Activated CD4-positive, alpha-beta T cell treated with anti-CD3 and anti-CD28 coated beads for 36 hours (primary cell): Measurements from ENCODE around the gene SS18L1. TPM values are rescaled to one million over a fixed set of nuclear protein-coding genes. Genes with fewer than 3 reads are reported as not detected.

Experiments
- ATAC-seq: fragments of 200-7000 bp; cut with Tn5 transposase; one replicate; pipeline ENCODE4 v1.10.0; 2021; ENCODE audit warnings: mild to moderate bottlenecking, moderate library complexity
- CTCF ChIA-PET: fragments of 350-600 bp; sonication (Branson Sonifier 250); formaldehyde crosslinking; loops from one replicate; lab custom pipeline; 2021; ENCODE audit warnings: antibody characterized with exemption; lab: Charles Lee
- POLR2A ChIA-PET: fragments of 350-600 bp; sonication (Branson Sonifier 250); formaldehyde crosslinking; loops from one replicate; lab custom pipeline; 2021; ENCODE audit warnings: antibody characterized with exemption, inconsistent platforms; lab: Charles Lee
- DNase-seq: peaks from one replicate; pipeline ENCODE4 v3.0.0-alpha.2; 2020
- H3K27ac Mint-ChIP-seq: one replicate; pipeline ENCODE4 v1.8.0; 2021; ENCODE audit warnings: mixed read lengths
- H3K27me3 Mint-ChIP-seq: one replicate; pipeline ENCODE4 v1.8.0; 2021; ENCODE audit warnings: mixed read lengths
- H3K36me3 Mint-ChIP-seq: one replicate; pipeline ENCODE4 v1.8.0; 2021; ENCODE audit warnings: low read depth, mixed read lengths
- H3K4me1 Mint-ChIP-seq: one replicate; pipeline ENCODE4 v1.8.0; 2021; ENCODE audit warnings: mixed read lengths
- H3K4me3 Mint-ChIP-seq: one replicate; pipeline ENCODE4 v1.8.0; 2021; ENCODE audit warnings: mild to moderate bottlenecking, moderate library complexity, mixed read lengths
- H3K9me3 Mint-ChIP-seq: one replicate; pipeline ENCODE4 v1.8.0; 2021; ENCODE audit warnings: low read depth, mixed read lengths
- intact Hi-C, 2 experiments: fragments of 100-400 bp; cut with DNase I in 1 of 2; cut with micrococcal nuclease in 1 of 2; formaldehyde crosslinking; loops; one replicate each; pipeline versions ENCODE4 v1.14.2 to v1.15.1; 2022 to 2024; cut with DNase I, micrococcal nuclease
- total RNA-seq, 2 experiments: library from RNA; stranded (reverse); gene quantifications; one replicate each; pipeline ENCODE4 v1.2.3, GENCODE V29; 2021

The SS18L1 gene
- total RNA-seq, 2 experiments from 2014 or later = 14.3 to 16.6 TPM

DNA sequence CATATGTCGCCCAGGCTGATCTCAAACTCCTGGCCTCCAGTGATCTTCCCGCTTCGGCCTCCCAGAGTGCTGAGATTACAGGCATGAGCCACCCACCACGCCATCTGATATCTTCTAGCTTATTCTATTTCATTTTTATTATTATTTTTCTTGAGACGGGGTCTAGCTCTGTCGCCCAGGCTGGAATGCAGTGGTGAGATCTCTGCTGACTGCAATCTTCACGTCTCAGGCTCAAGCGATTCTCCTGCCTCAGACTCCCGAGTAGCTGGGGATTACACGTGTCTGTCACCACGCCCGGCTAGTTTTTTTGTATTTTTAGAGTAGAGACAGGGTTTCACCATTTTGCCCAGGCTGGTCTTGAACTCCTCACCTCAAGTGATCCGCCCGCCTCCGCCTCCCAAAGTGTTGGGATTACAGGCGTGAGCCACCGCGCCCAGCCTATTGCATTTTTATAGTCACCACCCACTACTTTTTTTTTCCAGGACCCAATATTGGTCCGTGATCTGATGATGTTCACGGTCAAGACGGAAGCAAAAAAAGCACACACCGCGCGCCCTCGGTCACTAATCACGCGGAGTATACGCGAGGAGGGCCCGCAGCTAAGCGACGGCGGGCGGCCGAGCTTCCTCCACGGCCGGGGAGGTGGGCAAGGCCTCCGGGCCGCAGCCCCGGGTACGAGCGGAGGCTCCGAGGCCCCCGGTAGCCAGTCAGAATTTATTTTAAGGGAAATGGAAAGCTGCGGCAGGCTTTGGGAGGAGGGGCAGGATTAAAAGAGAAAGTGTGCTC is 22.4 kb upstream of the SS18L1 start:
- ATAC-seq = peak; percentile 3
- Mint-ChIP-seq H3K4me1 (peaks cover 55% of the 10 kb centered on the region), H3K27me3 (no peaks in the 10 kb centered on the region), H3K4me3 (peak overlapping the region; percentile 75), H3K36me3 (peaks cover 22% of the 10 kb centered on the region), H3K27ac (peak overlapping the region; percentile 91), H3K9me3 (no peaks in the 10 kb centered on the region)
- ChIA-PET CTCF (interaction anchor here (0.6 to 2.4 kb wide), 7 partner anchors 15 to 129 kb away, joined by 3 to 8 read pairs (median 4); no protein-coding TSS in a partner anchor), POLR2A (interaction anchor here (0.6 to 1.8 kb wide), 4 partner anchors 24 to 924 kb away, joined by 3 to 14 read pairs (median 4); partner anchors contain the start of gene TAF4)
- DNase-seq = no peak
- intact Hi-C loops = loop anchor here in 1 of 2 experiments (5.0 kb wide), 3 partner anchors 94 to 1096 kb away; partner anchors contain the start of genes GID8 and YTHDF1

DNA sequence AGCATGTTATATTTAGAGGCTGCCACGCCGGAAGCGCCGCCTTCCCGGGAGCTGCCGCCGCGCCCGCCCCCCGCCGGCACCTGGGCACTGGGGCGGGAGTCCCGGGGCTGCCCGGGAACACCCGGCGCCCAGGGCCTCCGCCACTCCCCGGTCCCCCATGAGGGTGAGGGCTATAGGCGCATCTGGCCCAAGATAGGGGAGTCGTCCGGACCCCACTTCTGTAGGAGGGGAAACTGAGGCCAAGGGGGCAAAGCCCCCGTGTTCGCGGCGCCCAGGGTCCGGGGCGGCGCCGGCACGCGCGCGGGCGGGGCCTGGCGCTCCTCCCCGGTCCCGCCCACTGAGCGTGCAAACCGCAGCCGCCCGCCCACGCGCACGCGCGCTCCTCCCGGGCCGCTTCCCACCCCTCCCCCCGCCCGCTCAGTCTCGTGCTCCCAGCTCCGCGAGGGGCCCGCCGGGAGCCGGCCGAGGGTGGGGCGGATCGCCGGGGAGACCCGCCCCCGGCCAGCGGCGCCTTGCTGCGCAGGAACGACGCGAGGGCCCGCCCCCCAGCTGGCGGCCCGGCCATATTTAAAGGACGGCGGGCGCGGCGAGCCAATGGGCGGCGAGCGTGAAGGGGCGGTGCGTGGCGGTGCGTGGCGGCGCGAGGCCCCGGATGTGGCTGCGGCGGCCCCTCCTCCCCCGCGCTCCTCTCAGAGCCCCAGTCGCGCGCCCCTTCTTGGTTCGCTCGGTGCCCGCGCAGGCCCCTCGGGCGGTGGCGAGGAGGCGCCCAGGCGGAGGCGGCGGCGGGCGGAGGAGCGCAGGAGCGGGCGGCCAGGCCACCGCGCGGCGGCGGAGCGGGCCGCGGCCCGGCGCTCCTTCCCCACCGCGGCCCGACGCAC is 21.6 kb upstream of the SS18L1 start, which contains the start of gene LSM14B:
TSS of gene LSM14B (plus strand) at position 700 of the 878 bp plus-strand sequence. CDS start 192 bp downstream, outside the sequence.
- Mint-ChIP-seq H3K9me3 (no peaks in the 10 kb centered on the region), H3K36me3 (peaks cover 25% of the 10 kb centered on the region), H3K4me1 (peaks cover 54% of the 10 kb centered on the region), H3K27me3 (no peaks in the 10 kb centered on the region), H3K27ac (peak within 1 kb of the TSS; percentile 91), H3K4me3 (peak within 1 kb of the TSS; percentile 80)
- intact Hi-C loops = loop anchor here (1.0 to 5.0 kb wide), 16 partner anchors 20 to 1773 kb away; partner anchors contain the start of genes OSBPL2 (in 2 of the 2), ADRM1 (in 1 of the 2), DNAJC5 (in 1 of the 2) and GID8 (in 1 of the 2)
- ATAC-seq (peak; percentile 84), DNase-seq (peak; percentile 99)
- ChIA-PET POLR2A (interaction anchor here (0.7 to 1.8 kb wide), 3 partner anchors 23 to 56 kb away, joined by 3 to 14 read pairs (median 3); partner anchors contain the start of gene TAF4), CTCF (interaction anchor here (0.6 to 2.4 kb wide), 6 partner anchors 14 to 130 kb away, joined by 3 to 8 read pairs (median 4); no protein-coding TSS in a partner anchor)

DNA sequence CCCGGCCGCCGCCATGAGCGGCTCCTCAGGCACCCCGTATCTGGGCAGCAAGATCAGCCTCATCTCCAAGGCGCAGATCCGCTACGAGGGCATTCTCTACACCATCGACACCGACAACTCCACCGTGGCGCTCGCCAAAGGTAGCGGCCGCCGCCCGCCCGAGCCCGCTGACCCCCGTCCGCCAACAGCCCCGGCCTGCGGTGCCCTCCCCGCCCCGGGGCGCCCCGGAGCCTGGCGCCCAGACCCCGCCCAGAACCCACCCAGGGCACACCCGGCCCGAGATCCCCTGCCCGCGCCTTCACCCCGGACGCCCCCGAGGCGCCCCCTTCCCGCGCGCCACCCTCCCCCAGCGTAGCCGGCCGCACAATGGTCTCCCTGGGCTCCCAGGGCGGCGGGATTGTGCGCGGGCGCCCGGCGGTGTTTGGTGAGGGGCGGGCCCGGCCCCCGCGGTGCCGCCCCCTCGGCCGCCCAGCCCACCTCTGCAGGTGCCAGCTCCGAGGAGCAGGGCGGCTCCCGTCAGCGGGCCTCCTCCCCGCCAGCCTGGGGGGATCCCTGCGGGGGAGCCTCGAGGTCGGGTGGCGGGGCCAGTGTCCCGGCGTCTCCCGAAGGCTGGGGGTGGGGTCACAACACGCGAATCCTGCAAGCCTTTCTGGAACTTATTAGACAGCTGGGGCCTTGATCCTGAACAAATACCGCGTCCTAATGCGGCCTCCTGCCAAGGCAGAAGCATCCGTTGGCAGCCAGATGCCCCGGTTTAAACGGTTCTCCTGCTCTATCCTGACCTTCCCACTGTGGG is 20.7 kb upstream of the SS18L1 start:
- POLR2A ChIA-PET = interaction anchor here (1.4 kb wide), 1 partner anchor 57 kb away, joined by 3 read pairs; the partner anchor contains the start of gene TAF4
- ATAC-seq (no peak), DNase-seq (peak; percentile 54)
- peaks cover 46% of the 10 kb centered on the region for H3K4me1 Mint-ChIP-seq
- CTCF ChIA-PET = interaction anchor here (1.1 to 2.4 kb wide), 3 partner anchors 13 to 50 kb away, joined by 4 to 8 read pairs (median 5); no protein-coding TSS in a partner anchor
- peak overlapping the region; percentile 47 for H3K27ac Mint-ChIP-seq
- no peaks in the 10 kb centered on the region for H3K9me3 Mint-ChIP-seq
- intact Hi-C loops = loop anchor here (1.0 to 5.0 kb wide), 16 partner anchors 19 to 1772 kb away; partner anchors contain the start of genes OSBPL2 (in 2 of the 2), ADRM1 (in 1 of the 2), DNAJC5 (in 1 of the 2) and GID8 (in 1 of the 2)
- peak overlapping the region; percentile 80 for H3K4me3 Mint-ChIP-seq
- H3K27me3 Mint-ChIP-seq = no peaks in the 10 kb centered on the region
- H3K36me3 Mint-ChIP-seq = peaks cover 31% of the 10 kb centered on the region

DNA sequence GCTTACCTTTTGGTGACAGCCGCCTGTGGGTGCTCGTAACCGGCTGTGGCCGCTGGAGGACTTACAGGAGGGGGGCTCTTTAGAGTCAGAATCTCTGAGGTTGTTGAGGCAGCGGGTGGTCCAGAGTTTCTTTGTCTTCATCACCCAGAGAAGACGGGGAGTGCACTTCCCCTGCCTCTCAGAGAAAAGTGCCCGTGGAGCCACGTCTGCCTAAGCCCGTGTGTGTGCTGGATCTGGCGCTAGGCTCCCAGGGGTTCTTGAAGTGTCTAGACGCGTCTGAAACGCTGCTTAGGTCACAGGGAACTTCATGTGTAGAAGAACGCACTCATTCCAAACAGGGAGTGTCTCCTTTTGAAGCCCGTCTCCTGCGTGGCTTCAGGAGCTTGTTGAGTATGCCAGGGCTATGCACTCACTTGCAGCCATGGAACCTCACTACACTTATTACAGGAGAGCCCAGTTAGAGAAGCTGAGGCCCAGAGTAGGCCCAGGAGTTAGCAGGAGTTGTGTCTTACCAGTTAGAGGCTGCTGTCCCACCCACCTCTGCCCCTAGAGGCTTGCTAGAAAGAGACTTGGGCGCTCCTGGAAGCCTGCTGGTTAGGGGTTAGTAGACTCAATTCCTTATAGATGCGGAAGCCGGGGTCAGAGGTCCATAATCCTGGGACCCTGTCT is 20.0 kb upstream of the SS18L1 start:
- intact Hi-C loops = loop anchor here (2.0 to 5.0 kb wide), 5 partner anchors 93 to 1771 kb away; partner anchors contain the start of genes DNAJC5 (in 1 of the 2), GID8 (in 1 of the 2) and YTHDF1 (in 1 of the 2)
- Mint-ChIP-seq H3K9me3 (no peaks in the 10 kb centered on the region), H3K4me1 (peaks cover 40% of the 10 kb centered on the region), H3K4me3 (peak overlapping the region; percentile 80), H3K27me3 (no peaks in the 10 kb centered on the region), H3K27ac (peak overlapping the region; percentile 47), H3K36me3 (peaks cover 37% of the 10 kb centered on the region)
- CTCF ChIA-PET = interaction anchor here (1.2 to 2.4 kb wide), 4 partner anchors 13 to 18 kb away, joined by 5 to 8 read pairs (median 6); no protein-coding TSS in a partner anchor
- ATAC-seq (no peak), DNase-seq (no peak)
- POLR2A ChIA-PET = no interaction called here

DNA sequence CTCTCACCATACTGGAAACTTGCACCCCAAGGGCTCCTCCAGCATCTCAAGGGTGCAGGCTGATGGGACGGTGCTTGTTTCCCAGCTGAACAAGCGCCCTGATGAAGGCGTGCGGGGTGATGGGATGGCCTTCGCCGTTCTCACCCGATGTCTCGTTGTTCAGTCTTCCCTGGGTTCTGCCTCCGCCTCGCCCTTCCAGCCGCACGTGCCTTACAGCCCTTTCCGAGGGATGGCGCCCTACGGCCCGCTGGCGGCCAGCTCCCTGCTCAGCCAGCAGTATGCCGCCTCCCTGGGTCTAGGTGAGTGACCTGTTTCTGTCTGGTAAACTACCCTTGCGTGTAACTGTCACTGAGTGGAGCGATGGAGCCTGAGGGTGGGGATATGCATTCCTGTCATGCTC is 17.4 kb upstream of the SS18L1 start:
- Mint-ChIP-seq H3K4me3 (no peak overlapping the region), H3K4me1 (peaks cover 24% of the 10 kb centered on the region), H3K27me3 (no peaks in the 10 kb centered on the region), H3K36me3 (peaks cover 57% of the 10 kb centered on the region), H3K27ac (no peak overlapping the region), H3K9me3 (no peaks in the 10 kb centered on the region)
- ChIA-PET CTCF (no interaction called here), POLR2A (no interaction called here)
- intact Hi-C loops = no loop called here
- DNase-seq (no peak), ATAC-seq (no peak)

DNA sequence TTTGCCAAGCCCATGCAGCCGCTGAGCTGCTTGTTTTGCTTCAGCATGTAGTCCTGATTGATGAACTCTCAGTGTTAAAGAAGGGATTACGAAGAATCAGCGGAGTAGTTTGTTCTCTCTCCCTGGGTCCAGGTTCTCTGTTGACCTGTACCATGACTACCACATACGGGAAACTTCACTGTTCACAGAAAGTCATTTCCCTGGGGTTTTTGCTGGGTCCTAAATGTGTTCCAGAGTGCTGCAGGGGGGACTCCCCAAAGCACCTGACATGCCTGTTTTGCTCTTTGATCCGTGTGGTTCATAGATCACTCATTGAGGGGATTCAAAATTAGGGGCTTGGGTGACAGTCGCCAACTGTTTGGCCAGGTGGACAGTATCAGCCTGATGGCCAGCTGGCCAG is 15.8 kb upstream of the SS18L1 start:
- Mint-ChIP-seq H3K4me1 (peaks cover 28% of the 10 kb centered on the region), H3K27ac (no peak overlapping the region), H3K27me3 (no peaks in the 10 kb centered on the region), H3K4me3 (no peak overlapping the region), H3K9me3 (no peaks in the 10 kb centered on the region), H3K36me3 (peaks cover 64% of the 10 kb centered on the region)
- ATAC-seq = no peak
- ChIA-PET CTCF (interaction anchor here (0.9 to 1.4 kb wide), 3 partner anchors 8 to 68 kb away, joined by 4 to 5 read pairs (median 4); no protein-coding TSS in a partner anchor), POLR2A (no interaction called here)
- no peak for DNase-seq
- intact Hi-C loops = no loop called here

DNA sequence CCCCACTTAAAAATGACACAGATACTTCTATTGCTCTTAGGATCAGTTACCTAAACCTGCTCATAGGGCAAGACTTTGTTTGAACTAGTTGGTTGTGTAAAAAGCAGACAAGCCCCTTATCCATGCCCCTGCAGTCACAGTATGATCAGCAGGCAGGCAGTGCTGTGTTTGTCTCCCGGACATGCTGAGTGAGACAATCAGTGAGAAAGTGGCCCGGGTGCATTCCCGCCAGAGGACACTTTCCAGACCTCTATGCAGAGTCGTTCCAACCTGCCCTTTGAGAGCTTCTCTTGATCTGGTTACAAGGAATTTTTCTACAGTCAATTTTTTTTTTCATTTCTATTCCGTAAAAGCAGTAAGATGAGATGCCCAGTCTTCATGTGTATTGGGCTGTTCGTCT is 15.1 kb upstream of the SS18L1 start:
- no peak overlapping the region for H3K27ac Mint-ChIP-seq
- no peaks in the 10 kb centered on the region for H3K9me3 Mint-ChIP-seq
- no peak overlapping the region for H3K4me3 Mint-ChIP-seq
- H3K4me1 Mint-ChIP-seq = peaks cover 30% of the 10 kb centered on the region
- ChIA-PET POLR2A (interaction anchor here (0.5 kb wide), 1 partner anchor 174 kb away, joined by 3 read pairs; no protein-coding TSS in a partner anchor), CTCF (no interaction called here)
- H3K36me3 Mint-ChIP-seq = peaks cover 70% of the 10 kb centered on the region
- no peak for DNase-seq
- no peaks in the 10 kb centered on the region for H3K27me3 Mint-ChIP-seq
- intact Hi-C loops = no loop called here
- ATAC-seq = no peak

DNA sequence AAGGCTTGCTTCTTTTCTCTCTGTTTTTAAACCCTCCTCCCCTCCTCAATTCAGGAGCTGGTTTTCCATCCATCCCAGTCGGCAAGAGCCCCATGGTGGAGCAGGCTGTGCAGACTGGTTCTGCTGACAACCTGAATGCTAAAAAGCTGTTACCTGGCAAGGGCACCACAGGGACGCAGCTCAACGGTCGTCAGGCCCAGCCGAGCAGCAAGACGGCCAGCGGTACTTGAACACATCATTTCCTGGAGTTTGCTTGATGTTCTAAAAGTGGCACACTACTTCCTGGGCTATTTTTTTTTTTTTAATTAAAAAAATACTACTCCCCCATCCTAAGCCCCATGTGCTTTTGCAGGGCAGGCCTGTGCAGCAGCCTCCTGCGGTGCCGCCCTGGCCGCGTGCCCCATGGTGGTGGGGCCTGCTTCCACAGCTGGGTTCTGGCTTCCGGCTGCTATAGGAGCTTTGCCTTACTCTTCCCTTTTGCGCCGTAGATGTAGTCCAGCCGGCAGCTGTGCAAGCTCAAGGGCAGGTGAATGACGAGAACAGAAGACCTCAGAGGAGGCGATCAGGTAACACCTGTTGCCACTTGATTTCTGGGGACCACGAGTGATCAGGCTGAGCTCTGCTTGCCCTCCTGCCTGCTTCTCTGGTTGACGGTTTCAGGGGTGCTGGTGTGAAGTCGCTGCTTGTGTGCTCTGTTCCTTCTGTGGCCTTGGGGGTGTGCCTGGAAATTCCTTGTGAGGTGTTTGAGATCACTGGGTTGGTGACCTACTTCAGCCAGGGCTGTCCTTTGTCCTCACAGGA is 13.6 kb upstream of the SS18L1 start:
- intact Hi-C loops = no loop called here

More for the DNA sequence above, 13.6 kb upstream of the SS18L1 start:
- ChIA-PET CTCF (interaction anchor here (0.5 to 1.3 kb wide), 4 partner anchors 8 to 180 kb away, joined by 3 to 4 read pairs (median 3); no protein-coding TSS in a partner anchor), POLR2A (interaction anchor here (0.6 kb wide), 1 partner anchor 14 kb away, joined by 3 read pairs; no protein-coding TSS in a partner anchor)
- DNase-seq (no peak), ATAC-seq (no peak)
- H3K27me3 Mint-ChIP-seq = no peaks in the 10 kb centered on the region
- H3K9me3 Mint-ChIP-seq = no peaks in the 10 kb centered on the region
- H3K4me1 Mint-ChIP-seq = peaks cover 23% of the 10 kb centered on the region
- H3K36me3 Mint-ChIP-seq = peaks cover 64% of the 10 kb centered on the region
- H3K27ac Mint-ChIP-seq = no peak overlapping the region
- H3K4me3 Mint-ChIP-seq = no peak overlapping the region
